Activated naive CD8-positive, alpha-beta T cell (primary cell): ENCODE data around the gene RAP1GAP.

Source experiments
- H3K27ac Mint-ChIP-seq: one replicate; pipeline ENCODE4 v1.8.0; 2021; ENCODE audit warnings: mixed read lengths
- H3K27me3 Mint-ChIP-seq: one replicate; pipeline ENCODE4 v1.8.0; 2021; ENCODE audit warnings: mixed read lengths
- H3K36me3 Mint-ChIP-seq: one replicate; pipeline ENCODE4 v1.8.0; 2021; ENCODE audit warnings: mixed read lengths
- H3K4me1 Mint-ChIP-seq: one replicate; pipeline ENCODE4 v1.8.0; 2021; ENCODE audit warnings: low read depth, mixed read lengths
- H3K4me3 Mint-ChIP-seq: one replicate; pipeline ENCODE4 v1.8.0; 2021; ENCODE audit warnings: mild to moderate bottlenecking, mixed read lengths
- H3K9me3 Mint-ChIP-seq: one replicate; pipeline ENCODE4 v1.8.0; 2021; ENCODE audit warnings: low read depth, mixed read lengths

The RAP1GAP gene

DNA sequence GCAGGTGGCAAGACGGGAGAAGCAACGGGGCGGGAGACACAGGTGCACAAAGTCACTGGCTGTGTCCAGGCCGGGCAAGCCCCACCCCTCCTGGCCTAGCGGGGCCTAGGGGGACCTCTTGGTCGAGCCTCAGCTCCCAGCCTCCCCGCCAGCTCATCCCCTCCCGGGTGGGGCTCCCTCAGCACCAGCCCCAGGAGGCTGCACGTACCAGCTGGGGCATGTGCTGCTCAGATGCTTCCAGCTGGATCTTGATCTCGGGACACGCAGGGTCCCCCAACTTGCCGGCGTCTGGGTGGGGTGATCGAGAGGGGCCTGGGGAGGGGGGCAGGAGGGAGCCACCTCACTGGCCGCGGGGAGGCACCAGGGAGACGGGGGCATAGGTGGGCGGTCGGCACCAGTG, 71.4 kb downstream of the RAP1GAP start:
- no peaks in the 10 kb centered on the region for H3K36me3 Mint-ChIP-seq
- H3K4me3 Mint-ChIP-seq = no peak overlapping the region
- no peaks in the 10 kb centered on the region for H3K9me3 Mint-ChIP-seq
- peaks cover 7% of the 10 kb centered on the region for H3K27me3 Mint-ChIP-seq
- H3K4me1 Mint-ChIP-seq = no peaks in the 10 kb centered on the region
- H3K27ac Mint-ChIP-seq = no peak overlapping the region

DNA sequence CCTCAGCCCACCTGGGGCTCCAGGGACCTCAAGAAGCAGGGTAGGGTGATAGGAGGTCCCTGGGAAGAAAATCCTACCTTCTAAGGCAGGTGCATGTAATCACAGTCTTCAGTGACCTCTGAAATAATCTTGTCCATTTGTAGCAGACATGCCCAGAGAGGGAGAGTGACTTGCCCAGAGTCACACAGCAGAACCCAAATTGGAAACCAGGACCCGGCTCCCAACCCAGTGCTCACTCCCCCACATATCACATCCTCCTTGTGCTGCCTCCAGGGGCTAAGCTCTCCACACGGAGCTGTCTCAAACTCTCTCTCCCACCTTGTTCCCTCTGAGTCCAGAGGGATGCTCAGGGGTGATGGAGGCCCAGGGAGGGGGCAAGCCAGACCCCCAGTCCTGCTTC, 72.5 kb downstream of the RAP1GAP start:
- H3K36me3 Mint-ChIP-seq = no peaks in the 10 kb centered on the region
- no peaks in the 10 kb centered on the region for H3K9me3 Mint-ChIP-seq
- H3K4me3 Mint-ChIP-seq = no peak overlapping the region
- H3K27ac Mint-ChIP-seq = no peak overlapping the region
- no peaks in the 10 kb centered on the region for H3K4me1 Mint-ChIP-seq
- peaks cover 8% of the 10 kb centered on the region for H3K27me3 Mint-ChIP-seq

DNA sequence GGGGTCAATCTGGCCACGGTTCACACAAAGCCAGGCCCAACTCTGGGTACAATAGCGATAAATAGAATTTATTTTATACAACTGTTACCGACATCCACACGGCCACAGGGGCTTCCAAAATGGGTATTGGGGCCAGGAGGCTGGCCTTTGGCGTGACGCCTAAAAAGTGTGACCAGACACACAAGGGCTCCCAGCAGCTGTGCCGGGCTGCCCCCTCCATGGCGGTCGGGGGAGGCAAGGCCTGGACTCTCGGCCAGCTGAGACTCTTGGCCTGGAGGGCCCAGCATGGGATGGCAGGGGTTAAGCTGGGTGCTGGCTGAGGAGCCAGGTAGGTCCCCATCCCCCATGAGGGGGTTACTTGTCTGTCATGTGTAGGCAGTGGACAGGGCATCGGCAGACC, 73.0 kb downstream of the RAP1GAP start:
- Mint-ChIP-seq H3K9me3 (no peaks in the 10 kb centered on the region), H3K4me3 (no peak overlapping the region), H3K27ac (no peak overlapping the region), H3K4me1 (no peaks in the 10 kb centered on the region), H3K36me3 (no peaks in the 10 kb centered on the region), H3K27me3 (peaks cover 8% of the 10 kb centered on the region)

DNA sequence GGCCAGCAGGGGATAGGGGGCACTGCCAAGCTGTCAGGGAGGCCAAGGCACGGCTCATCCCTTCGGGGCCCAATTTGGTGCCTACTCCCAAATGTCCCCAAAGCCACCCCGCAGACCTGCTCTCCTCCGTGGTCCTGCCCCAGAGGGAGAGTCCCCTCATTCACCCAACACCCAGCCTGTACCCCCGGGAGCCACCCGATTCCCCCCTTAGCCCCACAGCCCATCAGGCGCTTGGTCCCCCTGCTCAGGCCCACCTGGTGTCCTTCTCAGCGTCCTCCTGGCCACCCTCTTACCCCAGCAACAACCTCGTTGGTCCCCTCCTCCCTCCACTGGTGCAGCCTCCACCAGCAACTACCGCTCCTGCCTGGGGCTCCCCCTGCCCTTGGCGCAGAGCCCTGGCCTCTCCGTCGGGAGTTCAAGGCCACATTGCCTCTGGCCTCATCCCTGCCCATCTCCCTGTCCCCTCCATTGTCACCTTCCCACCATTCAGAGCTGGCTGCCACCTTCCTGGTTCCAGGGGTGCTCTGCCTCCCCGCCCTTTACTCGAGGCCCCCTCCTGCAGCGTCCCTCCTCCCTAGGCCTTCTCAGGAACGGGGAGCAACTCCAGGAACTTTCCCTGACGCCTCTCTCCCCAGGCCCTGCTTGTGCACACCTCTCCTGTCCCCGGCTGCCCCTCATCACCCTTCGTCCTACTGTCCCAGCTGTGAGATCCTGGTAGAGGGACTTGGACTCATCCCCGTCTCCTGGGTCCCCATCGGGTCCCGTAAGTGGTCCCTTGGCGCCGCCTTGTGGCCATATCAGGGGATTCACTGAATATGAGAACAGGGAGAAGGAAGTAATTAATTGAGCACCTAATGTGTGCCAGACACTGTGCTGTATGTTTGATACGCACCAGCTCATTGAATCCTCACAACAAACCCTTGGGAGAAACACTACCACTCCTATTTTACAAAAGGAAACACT, 73.9 kb downstream of the RAP1GAP start:
- H3K4me1 Mint-ChIP-seq = peaks cover 3% of the 10 kb centered on the region
- H3K27ac Mint-ChIP-seq = no peak overlapping the region
- H3K4me3 Mint-ChIP-seq = no peak overlapping the region
- peaks cover 8% of the 10 kb centered on the region for H3K27me3 Mint-ChIP-seq
- H3K9me3 Mint-ChIP-seq = no peaks in the 10 kb centered on the region
- H3K36me3 Mint-ChIP-seq = no peaks in the 10 kb centered on the region

DNA sequence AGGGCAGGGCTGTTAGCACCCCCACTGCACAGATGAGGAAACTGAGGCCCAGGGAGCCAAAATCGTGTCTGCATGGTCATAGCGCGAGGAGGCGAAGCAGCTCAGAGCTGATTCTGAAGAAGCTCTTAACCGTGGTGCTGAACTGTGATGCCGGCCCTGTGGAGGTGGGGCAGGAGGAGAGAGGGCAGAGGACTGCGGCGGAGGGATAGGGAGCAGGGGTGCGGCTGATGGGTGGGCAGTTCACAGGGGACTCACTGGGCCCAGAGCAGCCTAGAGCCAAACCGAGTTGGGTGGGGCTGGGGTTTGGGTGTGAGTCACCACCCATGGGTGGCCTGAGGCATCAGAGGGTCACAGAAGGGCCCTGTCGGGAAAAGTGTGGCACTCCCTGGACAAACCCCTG, 74.7 kb downstream of the RAP1GAP start:
- Mint-ChIP-seq H3K4me3 (no peak overlapping the region), H3K36me3 (no peaks in the 10 kb centered on the region), H3K27ac (no peak overlapping the region), H3K27me3 (peaks cover 8% of the 10 kb centered on the region), H3K9me3 (no peaks in the 10 kb centered on the region), H3K4me1 (peaks cover 3% of the 10 kb centered on the region)

DNA sequence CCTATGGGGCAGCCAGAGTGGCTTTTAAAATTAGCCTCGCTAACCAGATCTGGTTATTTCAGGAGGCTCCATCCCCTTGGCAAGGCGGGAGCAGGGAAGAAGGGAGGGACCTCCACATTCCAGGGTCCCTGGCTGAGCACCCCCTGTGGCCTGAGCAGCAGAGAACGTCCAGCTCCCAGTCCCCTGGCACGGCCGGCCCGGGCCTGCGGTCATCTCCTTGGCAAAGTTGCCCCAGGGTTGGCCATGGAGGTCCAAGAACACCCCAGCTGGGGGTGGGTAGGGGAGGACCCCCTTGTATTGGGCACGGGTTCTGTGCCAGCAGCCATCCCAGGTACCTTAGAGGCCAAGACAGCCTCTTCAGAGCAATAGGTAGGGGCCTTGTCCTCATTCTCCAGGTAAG, 75.9 kb downstream of the RAP1GAP start:
- Mint-ChIP-seq H3K4me1 (peaks cover 3% of the 10 kb centered on the region), H3K9me3 (no peaks in the 10 kb centered on the region), H3K27ac (no peak overlapping the region), H3K36me3 (no peaks in the 10 kb centered on the region), H3K4me3 (no peak overlapping the region), H3K27me3 (peaks cover 10% of the 10 kb centered on the region)

DNA sequence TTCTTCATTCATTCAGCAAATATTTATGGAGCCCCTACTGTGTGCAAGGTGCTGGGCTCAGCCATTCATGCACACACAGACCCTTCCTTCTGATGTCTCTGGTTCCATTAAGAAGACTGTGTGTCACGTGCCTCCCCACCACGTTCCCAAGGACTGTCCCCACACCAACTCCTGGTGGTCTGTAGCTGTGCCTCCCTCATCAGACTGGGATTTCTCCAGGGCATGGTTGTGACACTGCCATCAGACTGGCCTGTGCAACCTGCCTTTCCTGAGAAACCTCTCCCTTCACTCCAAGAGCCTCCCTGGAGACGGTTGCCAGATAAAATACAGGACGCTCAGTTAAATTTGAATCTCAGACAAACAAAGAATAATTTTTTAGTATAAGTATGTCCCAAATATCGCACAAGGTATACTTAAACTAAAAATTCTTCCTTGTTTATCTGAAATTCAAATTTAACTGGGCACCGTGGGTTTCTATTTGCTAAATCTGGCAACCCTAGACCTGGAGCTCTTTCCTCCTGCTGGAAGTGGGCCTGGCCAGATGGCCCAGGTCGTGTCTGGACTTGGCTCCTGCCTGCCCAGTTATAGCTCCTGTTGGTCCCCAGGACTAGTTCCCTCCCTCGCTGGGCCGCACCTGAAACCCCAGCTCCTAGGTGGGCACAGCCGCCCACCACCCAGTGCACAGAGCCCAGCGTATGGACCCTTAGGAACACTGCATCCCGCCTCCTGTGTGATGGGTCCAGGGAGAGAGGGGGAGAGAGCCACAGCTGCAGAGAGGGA, 76.9 kb downstream of the RAP1GAP start:
- Mint-ChIP-seq H3K4me3 (no peak overlapping the region), H3K36me3 (no peaks in the 10 kb centered on the region), H3K4me1 (peaks cover 3% of the 10 kb centered on the region), H3K9me3 (no peaks in the 10 kb centered on the region), H3K27me3 (peaks cover 13% of the 10 kb centered on the region), H3K27ac (no peak overlapping the region)

DNA sequence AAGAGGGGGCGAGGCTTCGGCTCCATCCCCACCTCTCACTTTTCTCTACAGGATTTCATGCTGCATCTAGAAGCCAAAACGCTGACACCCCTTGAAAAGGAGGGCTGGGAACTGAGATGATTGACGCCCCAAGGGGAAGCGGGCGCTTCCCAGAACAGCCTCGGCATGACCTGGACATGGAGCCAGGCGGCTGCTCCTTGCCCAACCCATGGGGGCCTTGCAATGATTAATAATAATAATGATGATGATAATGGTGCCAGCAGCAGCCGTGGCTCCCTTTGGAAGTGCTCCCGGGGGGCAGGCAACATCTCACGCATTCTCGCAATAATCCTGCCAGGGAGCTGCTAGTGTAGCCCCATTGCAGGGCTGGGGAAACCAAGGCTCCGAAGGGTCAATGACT, 78.2 kb downstream of the RAP1GAP start:
- H3K4me1 Mint-ChIP-seq = peaks cover 3% of the 10 kb centered on the region
- no peak overlapping the region for H3K27ac Mint-ChIP-seq
- H3K27me3 Mint-ChIP-seq = peaks cover 13% of the 10 kb centered on the region
- H3K9me3 Mint-ChIP-seq = no peaks in the 10 kb centered on the region
- no peaks in the 10 kb centered on the region for H3K36me3 Mint-ChIP-seq
- H3K4me3 Mint-ChIP-seq = no peak overlapping the region

DNA sequence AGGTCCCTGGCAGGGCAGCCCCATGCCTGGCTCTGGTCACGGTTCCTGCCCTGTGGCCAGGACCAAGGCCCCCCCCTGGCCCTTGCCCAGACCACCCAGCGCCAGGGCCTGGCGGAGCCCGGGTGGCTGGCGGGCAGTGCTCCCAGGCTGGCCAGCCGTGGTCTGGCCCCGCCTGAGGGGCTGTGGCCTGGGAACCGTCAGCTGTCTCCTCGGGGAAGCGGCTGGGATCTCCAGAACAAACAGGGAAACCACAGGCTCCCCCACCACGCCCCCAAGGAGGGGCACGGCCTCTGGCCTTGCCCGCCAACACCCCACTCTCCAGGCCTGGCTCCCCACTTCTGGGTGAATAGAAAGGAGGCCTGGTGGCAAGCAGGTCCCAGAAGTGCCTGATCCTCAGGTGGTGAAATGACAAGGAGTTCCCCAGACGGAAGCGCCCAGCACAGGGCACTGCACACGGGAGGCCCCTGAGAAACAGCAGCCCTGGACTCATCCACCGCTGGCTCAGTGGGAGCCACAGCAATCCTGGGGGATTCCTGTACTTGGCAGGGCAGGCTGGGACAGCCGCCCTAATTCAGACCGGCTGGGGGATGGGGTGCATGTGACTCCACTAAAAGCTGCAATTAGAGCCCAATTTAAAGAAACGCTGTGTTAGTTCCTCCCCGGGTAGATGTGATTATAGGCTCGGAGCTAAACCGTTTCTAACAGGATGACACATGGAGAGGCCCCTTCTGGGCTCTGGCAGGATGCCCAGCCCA, 78.9 kb downstream of the RAP1GAP start:
- Mint-ChIP-seq H3K9me3 (no peaks in the 10 kb centered on the region), H3K4me3 (no peak overlapping the region), H3K27me3 (peaks cover 9% of the 10 kb centered on the region), H3K4me1 (peaks cover 3% of the 10 kb centered on the region), H3K36me3 (no peaks in the 10 kb centered on the region), H3K27ac (no peak overlapping the region)

DNA sequence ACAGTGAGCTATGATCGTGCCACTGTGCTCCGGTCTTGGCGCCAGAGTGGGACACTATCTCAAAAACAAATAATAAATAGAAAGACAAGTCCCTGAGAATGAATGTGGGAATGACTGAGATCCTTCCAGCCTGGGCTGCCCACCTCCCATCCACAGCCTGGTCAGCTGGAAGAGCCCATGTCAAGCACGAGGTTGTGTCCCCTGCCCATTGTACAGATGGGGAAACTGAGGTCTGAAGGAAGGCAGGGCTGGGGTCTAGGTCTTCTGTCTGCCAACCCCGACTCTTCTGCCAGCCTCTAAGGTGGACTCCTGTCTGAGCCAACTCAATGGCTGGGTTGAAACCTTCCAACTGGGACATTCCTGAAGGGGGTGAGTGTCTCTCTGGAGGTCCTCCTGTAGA, 79.5 kb downstream of the RAP1GAP start:
- H3K4me3 Mint-ChIP-seq = no peak overlapping the region
- no peaks in the 10 kb centered on the region for H3K9me3 Mint-ChIP-seq
- peaks cover 3% of the 10 kb centered on the region for H3K4me1 Mint-ChIP-seq
- H3K27me3 Mint-ChIP-seq = peaks cover 13% of the 10 kb centered on the region
- H3K27ac Mint-ChIP-seq = no peak overlapping the region
- H3K36me3 Mint-ChIP-seq = no peaks in the 10 kb centered on the region

DNA sequence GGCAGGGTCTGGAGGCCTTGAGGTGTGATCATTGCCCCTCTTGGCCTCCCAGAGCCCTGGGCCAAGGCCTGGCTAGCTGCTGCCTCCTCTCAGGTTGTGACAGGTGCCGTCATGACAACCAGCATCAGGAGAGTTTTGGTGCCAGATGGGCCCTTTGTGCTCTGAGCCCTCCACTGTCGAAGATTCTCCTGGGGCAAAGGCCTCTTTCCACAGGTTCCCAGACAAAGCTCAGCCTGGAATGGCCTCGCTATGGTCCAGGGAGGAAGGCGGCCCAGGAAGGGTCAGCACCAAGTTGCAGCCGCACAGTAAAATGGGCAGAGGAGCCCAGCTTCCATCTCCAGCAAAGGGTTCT, 81.6 kb downstream of the RAP1GAP start:
- Mint-ChIP-seq H3K27ac (no peak overlapping the region), H3K4me1 (peaks cover 3% of the 10 kb centered on the region), H3K9me3 (no peaks in the 10 kb centered on the region), H3K4me3 (no peak overlapping the region), H3K36me3 (no peaks in the 10 kb centered on the region), H3K27me3 (peaks cover 13% of the 10 kb centered on the region)

DNA sequence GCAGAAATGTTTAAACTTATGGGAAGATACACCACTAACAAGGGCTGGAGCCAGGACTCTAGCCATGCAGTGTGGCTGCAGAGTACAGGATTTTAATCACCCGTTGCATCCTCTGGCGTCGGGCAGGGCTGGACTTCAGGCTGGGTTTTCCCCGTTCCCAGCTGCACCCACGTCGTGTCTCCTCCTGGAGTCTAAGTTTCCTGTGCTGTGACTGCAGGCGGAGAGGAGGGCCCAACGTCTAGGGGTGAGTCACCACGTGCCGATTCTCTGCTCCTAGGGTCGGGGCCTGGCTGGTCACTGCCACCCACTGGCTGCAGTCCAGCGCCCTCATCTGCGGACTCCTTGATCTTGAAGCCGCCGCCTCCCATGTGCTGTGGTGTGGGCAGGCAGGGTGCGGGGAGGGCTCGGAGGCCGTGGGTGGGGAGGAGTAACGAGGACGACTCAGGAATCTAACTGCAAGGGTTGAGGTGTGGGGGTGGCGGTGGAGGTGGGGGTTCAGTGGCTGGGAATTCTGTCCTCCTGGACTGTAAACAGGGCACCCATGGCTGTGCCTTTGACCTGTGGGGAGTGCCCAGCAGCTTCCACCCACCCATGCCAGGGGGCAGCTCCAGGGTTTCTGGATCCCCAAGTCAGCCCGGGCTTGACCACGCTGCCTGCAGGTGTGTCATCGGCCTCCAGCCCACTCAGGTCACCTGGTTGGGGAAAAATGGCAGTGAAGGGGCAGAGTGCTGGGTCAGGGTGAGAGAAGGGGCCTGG, 82.1 kb downstream of the RAP1GAP start:
- no peak overlapping the region for H3K4me3 Mint-ChIP-seq
- no peak overlapping the region for H3K27ac Mint-ChIP-seq
- peaks cover 3% of the 10 kb centered on the region for H3K4me1 Mint-ChIP-seq

DNA sequence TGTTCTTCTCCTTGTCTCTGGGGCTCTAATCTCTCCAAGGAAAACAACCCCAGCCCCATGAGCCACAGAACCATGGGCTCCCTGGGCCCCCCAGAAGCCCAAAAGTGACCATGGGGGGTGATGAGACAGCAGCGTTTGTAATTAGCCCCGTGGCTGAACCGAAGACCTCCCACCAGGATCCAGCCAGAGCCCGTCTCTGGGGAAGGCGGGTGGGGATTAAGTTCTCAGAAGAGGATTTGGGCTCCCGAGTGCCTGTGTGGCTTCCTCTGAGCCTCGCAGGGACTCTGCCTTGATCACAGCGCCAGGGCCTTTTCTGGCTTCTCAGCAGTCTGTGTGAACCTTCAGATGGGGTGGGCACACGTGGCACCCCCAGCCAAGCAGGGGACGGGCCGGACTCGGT, 82.9 kb downstream of the RAP1GAP start:
- Mint-ChIP-seq H3K27me3 (peaks cover 14% of the 10 kb centered on the region), H3K4me1 (peaks cover 3% of the 10 kb centered on the region), H3K36me3 (no peaks in the 10 kb centered on the region), H3K27ac (no peak overlapping the region), H3K4me3 (no peak overlapping the region), H3K9me3 (no peaks in the 10 kb centered on the region)

More for the DNA sequence above, 82.1 kb downstream of the RAP1GAP start:
- Mint-ChIP-seq H3K27me3 (peaks cover 14% of the 10 kb centered on the region), H3K9me3 (no peaks in the 10 kb centered on the region), H3K36me3 (no peaks in the 10 kb centered on the region)

DNA sequence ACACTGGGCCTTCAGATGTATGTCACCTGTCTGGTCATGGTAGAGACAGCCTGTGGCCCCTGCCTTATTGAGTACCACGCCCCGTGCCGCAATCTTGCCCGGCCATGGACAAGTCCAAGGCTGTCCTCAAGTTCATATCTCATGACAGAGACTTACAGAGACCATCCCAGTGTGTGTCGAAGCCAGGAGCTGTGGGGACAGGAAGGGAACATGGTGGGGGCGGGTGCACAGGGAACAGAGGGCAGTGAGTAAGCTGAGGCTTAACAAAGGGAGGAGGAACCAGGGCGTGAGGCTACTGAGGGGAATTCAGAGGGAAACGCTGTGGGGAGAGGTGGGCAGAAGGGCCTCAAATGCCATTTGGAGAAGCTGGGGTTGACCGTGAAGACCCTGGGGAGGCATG, 84.1 kb downstream of the RAP1GAP start:
- no peaks in the 10 kb centered on the region for H3K4me1 Mint-ChIP-seq

More for the DNA sequence above, 84.1 kb downstream of the RAP1GAP start:
- H3K36me3 Mint-ChIP-seq = no peaks in the 10 kb centered on the region
- no peak overlapping the region for H3K27ac Mint-ChIP-seq
- peaks cover 14% of the 10 kb centered on the region for H3K27me3 Mint-ChIP-seq
- no peak overlapping the region for H3K4me3 Mint-ChIP-seq
- no peaks in the 10 kb centered on the region for H3K9me3 Mint-ChIP-seq
